ENCODE results near the gene ENTPD8.

DNA sequence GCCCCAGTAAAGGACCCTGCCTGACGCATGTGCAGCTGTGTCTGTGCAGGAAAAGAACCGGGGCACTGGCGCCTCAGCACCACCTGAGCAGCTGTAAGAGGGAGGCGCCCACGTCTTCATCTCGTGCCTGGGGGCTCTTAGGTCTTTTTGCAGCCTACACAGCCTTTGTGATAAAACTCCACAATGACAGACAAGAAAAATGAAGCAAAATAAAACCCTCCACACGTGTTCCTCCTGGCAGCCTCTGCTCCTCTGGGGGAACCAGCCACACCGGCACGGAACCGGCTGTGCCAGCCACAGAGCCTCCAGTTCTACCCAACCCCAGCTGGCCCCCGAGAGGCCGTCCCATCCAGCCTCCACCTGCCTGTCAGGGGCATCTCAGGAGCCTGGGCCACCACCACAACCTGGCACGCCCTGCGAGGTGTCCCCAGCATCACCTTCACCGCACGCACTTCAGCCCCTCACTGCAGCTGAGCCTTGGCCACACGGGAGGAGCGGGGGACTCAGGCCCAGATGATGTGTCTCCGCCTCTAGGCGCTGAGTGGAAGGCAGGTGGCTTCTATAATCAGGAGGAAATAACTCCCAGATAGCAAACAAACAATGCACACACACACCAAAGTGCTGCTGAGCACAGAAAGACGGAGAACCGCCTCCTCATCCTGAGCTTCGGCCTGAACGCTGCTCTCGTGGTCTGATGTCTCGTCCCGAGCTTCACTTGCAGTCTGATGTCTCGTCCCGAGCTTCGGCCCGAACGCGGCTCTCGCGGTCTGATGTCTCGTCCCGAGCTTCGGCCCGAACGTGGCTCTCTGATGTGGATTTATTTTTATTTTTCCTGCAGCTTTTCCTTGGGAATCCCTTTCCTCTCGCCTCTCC is 46.5 kb upstream of the ENTPD8 start:
- TF ChIP-seq POLR2AphosphoS5 (IDR thresholded peaks at IDR 0.05) (no peak), POLR2A (IDR thresholded peaks at IDR 0.05) (no peak)
